Measurements from ENCODE around the gene SRGAP1.

GRCh38 chr12:64044191-64044590, 199.7 kb downstream of the SRGAP1 start:
- TF ChIP-seq EZH2 (IDR thresholded peaks at IDR 0.05; ENCODE audit: insufficient read depth, poor library complexity, severe bottlenecking) (no peak), EZH2phosphoT487 (IDR thresholded peaks at IDR 0.05; ENCODE audit: insufficient read depth, low read depth) (no peak)
